GM19035 (cell line): ENCODE data around the gene CFAP74.

Source experiments
- ATAC-seq: cut with Tn5 transposase; IDR thresholded peaks from one replicate; pipeline ENCODE4 v1.9.1; 2021; ENCODE audit not compliant: unreplicated experiment

CFAP74 gene

DNA sequence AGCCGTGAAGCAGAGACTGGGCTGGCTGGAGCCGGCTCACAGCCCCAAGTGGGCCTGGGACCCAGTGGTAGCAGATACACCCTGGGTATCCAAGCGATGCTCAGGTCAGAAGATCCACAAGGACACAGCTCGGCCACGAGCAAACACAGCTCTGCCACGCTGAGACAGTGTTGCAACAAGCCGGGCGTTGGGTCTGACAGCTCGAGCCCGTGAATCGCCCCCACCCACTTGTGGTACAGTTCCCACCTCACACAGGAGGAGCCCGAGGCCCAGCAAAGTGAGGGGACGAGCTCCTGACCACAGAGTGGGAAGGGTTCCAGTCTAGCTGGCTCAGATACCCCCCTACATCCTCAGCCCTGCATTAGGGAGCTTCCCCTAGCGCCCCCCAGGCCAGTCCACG lies 37.7 kb upstream of the CFAP74 start:
- ATAC-seq = no peak

DNA sequence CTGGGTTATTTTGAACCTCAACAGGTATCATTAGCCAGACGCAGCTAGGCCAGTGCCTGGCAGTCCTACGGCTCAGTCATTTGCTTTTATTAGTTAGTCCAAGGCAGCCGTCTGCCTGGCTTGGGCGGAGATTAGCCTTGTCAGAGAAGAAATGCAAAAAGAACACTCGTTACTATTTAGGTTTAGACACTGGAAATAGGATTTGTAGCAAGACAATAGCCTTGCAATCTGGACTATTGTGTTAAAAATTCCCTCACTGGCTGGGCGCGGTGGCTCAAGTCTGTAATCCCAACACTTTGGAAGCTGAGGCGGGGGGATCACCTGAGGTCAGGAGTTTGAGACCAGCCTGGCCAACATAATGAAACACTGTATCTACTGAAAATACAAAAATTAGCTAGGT lies 35.7 kb upstream of the CFAP74 start:
- ATAC-seq = no peak

DNA sequence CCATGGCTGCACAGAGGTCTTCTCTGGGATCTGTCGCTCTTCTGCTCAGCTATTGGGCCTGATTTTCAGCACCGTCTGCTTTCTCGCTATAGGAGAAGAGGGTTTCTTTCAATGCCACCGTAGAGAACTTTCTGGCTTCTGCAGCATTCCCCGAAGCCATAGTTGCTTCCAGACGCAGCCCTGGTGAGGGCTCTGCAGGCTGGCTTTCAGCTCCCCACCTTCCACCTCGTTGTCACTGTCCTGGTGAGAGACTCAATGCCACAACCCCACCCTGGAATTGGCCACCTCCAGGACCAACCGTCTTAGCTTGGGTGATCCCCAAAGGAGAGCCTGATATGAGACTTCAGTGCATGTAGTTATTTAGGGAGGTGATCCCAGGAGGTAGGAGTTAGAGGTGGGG lies 34.6 kb upstream of the CFAP74 start:
- ATAC-seq = no peak

DNA sequence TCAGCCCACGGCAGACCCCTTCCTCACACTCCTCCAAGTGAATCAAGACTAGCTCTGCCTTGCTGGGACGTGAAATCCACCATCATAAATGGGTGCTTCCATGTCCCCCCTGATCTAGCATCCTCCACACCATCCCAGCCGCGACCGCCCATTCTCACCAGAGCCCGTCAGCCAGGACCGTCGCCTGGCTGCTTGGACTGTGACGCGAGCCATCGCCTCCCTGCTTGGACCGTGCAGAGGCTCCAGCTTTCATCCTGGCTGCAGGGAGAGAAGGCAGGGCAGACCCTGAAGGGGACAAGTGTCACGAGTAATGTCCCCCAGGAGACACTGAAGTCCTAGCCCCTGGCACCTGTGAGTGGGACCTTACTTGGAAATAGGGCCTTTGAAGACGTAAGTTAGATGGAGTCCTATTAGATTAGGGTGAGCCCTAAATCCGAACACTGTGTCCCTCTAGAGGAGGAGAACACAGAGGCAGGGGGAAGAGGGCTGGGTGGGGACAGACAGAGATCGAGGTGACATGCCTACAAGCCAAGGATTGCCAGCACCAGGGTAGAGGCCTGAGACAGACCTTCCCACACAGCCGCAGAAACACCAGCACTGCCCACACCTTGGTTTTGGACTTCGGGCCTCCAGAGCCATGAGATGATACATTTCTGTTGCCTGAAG lies 33.9 kb upstream of the CFAP74 start:
- no peak for ATAC-seq

DNA sequence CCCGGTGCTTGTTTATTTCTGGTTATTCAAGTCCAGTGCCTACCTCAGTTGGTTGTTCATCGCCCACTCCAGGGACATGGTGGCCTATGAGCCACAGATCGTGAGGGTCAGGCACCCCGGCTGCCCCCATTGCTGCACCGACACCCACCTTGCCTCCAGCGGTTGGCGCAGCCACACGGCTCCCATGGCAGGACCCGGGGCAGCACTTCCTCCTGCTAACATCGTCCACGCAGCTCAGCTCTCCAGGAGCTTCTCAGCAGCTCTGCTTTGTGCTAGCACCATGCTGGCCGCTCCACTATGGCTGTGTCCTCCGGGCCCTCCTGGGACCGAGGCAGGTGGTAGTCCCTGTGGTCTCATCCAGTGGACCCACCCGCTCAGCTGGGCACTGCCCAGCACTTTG lies 32.7 kb upstream of the CFAP74 start:
- no peak for ATAC-seq

DNA sequence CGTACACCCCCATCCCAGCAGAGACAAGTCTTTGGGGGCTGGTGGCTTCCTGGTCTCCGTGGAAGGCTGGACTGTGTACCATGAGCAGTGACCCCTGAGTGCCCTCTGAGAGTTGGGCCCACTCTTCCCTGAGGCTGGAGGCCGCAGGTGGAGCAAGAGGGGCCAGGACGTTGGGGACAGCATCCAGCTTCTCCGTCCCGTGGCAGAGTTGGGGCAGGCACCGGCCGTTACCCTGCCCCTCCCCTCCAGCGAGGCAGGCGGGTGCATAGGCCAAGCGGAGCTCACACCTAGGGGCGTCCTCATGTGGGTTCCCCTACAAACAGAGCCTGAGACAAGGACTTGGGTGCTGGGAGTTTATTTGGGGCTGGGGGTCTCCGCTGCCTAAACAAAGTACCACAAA lies 29.6 kb upstream of the CFAP74 start:
- ATAC-seq = no peak

DNA sequence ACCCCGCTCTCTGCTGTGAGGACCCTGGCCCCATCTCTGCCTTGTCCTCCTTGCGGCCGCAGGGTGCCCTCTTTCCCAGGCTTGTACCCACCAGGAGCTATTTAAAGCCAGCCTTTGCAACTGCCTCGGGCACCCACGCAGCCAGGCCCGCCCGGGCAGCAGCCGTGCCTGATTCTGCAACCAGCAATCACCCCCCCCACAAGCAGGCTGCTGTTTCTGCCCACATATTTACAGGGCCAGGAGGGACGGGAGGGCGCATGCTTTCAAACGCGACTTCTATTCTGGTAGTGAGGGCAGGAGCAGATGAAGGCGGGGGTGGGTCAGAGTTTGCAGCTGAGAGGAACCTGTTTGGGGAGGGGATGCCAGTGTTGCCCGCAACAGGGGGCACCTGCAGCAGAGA lies 29.2 kb upstream of the CFAP74 start:
- ATAC-seq = no peak

DNA sequence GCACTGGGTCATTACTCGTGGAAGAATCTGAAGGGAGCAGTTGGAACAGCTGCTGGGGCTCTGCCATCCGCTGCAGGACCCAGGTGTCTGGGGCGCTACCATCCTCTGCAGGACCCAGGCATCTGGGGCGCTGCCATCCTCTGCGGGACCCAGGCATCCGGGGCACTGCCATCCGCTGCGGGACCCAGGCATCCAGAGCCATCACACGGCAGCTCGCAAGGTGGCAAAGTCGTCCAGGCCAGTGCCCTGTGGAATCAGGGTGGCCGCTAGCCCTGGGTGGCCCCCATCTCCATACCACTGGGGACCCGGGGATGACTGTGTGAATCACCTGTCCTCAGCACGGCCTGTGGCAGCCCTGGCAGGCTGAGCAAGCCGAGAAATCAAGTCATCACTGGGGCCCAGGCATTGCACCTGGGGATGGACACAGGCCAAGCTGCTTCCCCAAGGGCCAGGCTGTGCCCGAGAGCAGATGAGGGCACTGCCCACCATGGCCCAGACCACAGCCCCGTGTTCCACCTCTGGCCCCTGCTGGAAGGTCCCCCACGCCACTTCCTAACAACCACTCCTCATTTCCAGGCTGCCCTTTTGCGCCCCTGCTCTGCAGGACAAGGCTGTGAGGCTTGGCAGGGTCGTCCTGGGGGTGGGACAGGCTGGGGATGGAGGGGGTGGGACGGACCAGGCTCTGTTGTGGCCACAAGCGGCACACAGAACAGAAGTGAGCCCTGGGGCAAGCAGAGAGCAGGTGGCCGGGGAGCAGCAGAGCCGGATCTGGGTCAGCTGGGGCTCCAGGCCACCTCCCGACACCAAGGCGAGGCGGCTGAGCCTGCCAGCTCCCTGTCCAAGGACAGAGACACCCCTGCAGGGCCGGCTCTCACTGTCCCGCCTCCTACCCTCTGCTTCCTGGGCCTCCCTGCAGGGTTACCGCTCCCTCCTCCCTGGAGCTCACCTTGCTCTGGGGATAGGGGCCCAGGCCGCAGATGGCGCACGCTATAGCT lies 28.3 kb upstream of the CFAP74 start:
- ATAC-seq = no peak

DNA sequence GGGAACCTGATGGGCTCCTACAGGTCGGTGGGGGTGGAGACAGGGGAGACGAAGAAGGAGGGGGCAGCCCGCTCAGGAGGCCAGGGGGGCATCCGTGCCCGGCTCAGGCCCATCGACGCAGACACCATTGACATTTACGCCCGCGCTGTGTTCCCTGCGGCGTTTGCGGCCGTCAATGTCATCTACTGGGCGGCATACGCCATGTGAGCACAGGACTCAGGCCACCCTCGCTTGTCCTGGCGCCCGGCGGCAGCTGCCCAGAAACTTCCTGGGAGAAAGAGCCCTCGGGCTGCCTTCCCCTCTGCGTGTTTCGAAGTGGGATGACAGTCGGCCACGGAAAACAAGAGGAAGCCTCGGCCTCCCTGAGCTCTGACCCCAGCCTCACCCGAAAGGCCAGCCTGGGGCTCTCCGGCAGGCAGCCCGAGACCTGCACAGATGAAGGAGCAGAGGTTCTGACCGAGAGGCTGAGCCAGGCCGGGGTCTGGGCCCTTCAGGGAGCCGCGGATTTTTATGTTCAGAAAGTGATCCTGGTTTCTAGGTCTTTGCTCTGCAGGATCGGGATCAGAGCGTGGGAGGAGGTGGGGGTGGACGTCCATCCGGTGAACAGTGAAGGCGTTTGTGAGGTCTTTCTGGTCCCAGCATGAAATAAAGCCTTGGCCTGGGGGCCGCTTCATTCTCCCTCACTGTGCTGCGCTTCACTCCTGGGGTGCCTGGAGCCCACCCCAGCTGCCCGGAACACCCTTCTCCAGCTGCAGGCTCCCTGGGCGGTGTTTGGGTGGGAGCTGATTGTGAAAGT lies 26.7 kb upstream of the CFAP74 start:
- ATAC-seq = no peak

DNA sequence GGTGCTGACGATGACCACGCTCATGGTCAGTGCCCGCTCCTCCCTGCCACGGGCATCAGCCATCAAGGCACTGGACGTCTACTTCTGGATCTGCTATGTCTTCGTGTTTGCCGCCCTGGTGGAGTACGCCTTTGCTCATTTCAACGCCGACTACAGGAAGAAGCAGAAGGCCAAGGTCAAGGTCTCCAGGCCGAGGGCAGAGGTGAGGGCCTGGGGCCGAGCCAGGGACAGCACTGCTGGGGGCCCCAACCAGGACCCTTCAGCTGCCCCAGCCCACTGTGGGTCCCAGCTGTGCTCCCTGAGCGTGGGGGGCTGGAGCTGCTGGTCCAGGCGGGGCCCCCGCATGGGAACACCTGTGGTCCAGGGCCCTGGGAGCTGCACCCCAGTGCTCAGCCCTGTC lies 26.0 kb upstream of the CFAP74 start:
- no peak for ATAC-seq

DNA sequence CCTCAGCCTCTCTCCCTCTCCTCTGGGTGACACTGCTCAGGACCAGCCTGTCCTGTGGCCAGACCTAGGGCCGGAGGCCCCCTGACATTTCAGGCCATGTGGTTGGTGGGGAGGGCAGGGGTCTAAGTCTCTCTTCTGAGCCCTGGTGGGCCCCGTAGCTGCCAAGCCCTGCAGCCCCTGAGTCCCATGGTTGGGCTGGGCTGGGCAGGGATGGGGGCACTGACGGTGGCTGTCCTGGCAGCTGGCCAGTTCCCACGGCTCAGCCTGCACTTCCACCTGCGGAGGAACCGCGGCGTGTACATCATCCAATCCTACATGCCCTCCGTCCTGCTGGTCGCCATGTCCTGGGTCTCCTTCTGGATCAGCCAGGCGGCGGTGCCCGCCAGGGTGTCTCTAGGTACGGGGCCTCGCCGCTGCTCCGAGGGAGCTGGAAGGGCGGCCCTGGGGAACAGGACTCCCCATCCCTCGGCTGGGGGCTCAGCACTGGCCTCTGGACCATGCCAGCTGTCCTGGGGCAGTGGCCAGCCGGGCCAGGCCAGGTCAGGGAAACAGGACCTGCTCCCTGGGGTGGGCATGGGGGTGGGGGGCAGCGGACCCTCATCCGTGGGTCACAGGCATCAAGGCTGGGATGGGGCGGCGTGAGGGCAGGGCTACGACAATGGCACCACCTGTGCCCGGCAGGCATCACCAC lies 25.4 kb upstream of the CFAP74 start:
- ATAC-seq = no peak

DNA sequence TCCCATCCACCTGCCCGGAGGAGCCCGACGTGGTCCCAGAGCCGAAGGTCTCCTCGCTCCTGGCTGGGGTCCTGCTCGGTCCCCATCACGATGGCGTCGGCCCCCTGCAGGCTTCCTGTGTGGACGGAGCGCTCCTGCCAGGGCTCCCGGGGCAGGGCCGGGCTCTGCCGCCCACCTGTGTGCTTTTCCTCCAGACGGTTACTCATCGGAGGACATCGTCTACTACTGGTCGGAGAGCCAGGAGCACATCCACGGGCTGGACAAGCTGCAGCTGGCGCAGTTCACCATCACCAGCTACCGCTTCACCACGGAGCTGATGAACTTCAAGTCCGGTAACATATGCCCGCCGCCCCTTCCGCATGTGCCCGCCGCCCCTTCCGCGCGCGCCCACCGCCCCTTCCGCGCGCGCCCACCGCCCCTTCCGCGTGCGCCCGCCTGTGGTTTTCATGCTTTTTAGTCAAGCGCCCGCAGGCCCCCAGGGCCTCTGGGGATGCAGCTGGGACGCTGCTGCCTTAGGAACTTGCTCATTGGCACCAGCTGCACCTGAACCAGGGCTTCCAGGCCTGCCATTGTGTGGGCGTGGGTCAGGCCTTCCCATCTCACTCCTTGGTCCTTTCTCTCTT lies 24.5 kb upstream of the CFAP74 start:
- ATAC-seq = no peak

DNA sequence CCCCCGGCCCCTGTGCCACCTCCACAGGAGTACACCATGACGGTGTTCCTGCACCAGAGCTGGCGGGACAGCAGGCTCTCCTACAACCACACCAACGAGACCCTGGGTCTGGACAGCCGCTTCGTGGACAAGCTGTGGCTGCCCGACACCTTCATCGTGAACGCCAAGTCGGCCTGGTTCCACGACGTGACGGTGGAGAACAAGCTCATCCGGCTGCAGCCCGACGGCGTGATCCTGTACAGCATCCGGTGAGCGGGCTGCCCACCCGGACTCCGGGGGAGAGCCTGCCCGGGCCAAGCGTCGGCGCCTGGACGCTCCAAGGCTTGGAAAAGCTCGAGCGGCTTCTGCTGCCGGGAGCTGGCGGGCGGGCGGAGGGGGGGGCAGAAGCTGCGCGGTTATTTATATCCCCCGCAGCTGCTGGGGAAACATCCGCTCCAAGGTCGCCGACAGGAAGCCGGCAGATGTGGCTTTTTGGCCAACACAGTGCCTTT lies 21.9 kb upstream of the CFAP74 start:
- no peak for ATAC-seq

DNA sequence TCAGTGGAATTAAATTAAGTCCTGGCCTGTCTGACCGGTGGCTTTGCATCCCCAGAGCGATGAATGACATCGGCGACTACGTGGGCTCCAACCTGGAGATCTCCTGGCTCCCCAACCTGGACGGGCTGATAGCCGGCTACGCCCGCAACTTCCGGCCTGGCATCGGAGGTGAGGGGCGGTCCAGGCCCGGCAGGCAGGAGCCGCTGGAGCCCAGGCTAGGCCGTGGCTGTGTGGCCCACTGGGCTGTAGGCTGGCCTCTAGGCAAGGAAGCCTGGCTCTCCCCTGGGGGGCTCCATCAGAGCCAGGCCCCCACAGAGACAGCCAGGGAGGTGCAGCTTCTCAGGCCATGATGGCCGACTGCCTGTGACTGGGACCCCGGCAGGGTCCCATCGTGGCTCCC lies 21.3 kb upstream of the CFAP74 start:
- no peak for ATAC-seq

DNA sequence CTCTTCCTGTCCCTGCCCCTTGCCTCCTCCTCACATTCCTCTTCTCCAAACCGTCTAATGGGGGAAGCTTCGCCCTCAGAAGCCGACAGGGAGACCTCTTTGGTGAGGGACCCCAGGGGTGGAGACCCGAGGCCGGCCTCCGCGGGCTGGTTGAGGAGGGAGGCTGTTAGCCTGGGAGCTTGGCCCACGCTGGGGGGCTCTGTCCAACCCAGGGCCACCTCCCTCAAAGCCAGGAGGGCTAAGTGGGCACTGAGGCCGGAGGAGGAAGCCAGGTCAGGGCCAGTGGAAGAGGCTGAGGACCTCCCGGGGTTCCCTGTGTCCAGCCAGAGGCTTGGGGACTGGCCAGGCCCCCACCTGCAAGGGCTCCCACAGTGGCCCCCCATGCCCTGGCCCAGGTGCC lies 20.9 kb upstream of the CFAP74 start:
- no peak for ATAC-seq

DNA sequence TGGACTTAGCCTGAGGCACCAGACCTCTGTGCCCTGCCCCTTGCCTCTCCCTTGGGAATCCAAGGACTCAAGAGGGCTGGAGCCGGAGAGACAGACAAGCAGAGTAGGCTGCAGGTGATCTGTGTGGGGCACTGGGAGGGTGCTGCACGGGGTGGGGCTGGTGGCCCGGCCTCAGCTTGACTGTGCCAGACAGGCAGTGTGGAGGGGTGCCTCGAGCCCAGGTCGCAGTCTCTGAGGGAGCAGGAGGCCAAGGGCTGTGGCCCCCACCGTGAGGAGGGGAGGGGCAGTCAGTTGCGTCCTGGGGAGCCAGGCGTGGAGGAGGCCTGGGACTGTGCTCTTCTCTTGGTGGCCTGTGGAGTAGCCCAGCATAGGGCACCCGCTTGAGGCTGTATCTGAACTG lies 19.6 kb upstream of the CFAP74 start:
- ATAC-seq = no peak

DNA sequence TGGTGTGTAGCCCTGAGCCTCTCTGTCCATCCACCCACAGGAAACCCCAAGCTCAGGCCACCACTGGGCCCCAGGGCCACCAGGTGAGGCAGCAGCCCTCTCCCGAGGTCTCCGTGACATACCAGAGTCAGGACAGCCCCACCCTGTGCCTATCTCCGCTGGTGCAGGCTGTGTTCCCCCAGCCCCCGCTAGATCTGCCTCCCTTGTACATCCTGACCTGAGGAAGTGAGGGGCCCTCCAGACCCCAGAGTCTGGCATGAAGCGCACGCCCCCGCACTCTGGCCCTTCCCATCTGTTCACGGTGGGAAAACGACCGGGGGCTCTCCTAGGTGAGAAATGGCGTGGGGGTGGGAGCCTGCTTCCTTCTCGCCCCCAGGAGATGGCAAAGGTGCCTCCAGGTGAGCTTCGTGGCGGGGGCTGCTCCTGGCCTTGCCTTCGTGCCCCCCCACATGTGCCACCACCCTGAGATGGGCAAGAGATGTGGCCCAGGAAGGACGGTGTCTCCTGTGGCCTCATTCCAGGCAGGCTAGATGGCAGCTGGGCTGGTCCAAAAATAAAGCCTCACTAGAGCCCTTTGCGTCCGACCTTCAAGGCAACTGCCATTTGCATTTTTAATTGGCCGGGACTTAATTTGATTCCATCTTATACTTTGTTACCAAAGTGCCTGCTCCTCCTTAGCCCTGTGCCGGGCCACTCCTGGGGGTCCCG lies 18.6 kb upstream of the CFAP74 start:
- ATAC-seq = no peak

DNA sequence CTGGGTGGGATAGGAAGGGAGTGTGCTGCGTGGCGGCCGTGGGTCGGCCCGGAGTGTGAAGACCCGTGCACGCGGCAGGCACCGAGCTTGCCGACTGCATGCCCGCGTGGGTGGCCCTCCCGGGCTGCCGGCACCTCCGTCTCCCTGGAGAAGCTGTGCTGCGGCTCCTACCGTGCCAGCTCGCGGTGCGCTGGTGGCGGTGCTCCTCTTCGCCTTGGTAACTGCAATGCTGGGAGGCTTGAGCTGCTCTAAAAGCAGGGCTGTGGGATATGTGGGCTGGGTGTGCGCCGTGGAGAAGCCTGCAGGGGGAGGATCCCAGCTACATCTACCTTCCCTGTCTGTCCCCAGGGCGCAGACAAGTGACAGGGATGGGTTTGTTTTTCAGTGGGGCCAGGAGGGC lies 18.0 kb upstream of the CFAP74 start:
- ATAC-seq = no peak

DNA sequence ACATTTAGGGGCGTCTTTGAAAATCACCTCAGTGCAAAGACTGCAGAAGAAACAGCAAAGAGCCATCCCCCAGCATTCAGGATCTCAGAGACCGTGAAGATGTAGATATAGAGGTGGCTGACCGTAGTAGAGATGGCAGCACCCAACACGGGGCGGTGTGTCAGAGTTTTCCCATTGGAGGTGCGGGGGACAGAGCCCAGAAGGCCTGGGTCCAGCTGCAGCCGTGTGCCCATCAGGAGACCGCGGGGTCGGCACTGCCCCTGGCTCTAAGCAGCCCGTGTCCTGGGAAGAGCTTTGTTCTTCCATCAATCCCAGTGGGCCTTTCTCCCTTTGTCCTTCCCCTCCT lies 16.7 kb upstream of the CFAP74 start:
- ATAC-seq = no peak
